ENCODE data around the gene RHOD.

The RHOD gene

DNA sequence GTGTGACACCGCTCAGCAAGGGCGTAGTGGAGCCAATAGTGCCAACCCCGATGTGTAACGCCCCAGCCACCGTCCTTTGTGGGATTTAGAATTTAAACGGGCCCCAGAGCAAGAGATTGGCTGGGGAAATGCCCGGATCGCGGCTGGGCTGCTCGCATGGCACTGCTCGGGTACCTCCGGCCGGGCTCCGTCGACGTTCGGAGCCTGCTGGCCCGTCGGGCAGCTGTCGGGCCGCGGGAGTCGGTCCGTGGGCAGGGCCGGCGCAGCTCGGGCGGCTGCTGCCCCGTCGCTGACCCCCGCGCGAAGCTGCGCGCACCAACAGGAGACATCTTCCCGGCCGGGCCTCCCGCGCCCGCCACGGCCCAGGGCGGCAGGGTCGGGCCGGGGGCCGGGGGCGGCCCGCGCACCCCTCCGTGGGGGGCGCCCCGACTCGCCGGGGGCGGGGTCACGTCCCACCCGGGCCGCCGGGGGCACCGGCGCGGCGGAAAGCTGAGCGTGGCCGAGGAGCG, 61.1 kb downstream of the RHOD start:
- no peak for DNase-seq

DNA sequence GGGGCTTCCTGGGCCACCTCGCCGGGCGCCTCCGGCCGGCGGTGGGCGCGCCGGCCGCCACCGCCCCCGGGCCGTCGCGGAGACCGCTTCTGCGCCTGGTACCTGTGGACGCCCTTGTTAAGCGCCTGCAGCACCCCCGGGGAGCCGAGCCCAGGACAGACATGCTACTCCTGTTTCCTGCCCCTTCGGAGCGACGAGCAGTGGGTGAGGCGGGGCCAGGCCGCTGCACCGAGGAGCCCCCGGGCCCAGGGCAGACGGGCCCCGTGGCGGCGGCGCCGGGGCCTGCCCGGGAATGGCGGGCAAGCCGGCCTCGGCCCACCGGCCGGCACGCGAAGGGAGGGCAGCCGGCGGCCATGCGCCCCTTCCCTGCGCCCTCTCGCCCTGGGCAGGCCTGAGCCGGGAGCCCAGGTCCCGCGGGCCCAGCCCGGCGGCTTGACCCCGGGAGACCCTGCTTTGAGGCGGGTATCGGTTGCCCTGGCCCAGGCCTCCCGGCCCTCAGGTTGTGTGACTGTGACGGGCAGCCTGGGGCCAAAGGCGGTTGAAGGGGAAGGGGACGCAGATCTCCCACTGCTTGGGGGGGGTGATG, 61.6 kb downstream of the RHOD start:
- DNase-seq = no peak

- DNase-seq = peak; percentile 95
Measured at GRCh38 chr11:67118801-67119584, 62.3 kb downstream of the RHOD start, which contains the start of gene KDM2A. Gene KDM2A (plus strand): TSS chr11:67119263. CDS start chr11:67121317, 2,054 bp downstream.

DNA sequence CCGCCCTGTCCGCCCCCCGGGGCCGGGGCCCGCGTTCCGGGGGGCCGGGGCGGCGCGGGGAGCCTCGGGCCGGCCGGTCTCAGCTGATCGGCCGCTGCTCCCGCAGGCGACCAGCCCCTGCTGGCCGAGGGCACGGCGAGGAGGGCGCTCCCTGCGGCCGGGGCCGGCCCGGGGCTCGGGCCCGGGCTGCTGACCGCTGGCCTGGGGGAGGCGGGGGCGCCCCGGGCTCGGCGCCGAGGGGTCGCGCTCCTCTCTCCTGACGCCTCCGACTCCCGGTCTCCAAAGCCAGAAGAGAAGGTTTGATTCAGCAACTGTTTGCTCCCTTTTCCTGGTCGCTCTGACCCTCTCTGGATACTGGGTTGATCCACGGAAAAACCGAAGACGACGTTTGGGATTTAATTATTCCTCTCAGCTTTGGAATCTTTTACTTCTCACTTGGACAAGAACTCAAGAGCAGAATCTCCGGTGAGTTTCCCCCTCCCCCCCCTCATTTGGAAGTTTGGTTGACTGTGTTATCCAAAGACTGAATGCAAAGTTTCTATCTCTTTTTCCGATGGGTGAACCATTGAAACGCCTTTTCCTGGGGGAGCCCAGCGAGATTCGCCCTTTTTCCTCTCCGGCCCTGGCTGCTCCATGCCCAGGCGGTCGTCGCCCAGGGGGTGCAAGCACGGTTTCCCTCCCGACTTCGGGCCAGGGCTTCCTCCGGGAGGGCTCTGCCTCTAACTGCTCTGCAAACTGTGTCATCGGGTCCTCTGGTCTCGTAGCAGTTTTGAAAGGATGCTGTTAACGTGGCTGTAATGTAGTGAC, 63.1 kb downstream of the RHOD start:
- DNase-seq = no peak

- no peak for DNase-seq
Measured at GRCh38 chr11:67120456-67120855, 63.8 kb downstream of the RHOD start.

DNA sequence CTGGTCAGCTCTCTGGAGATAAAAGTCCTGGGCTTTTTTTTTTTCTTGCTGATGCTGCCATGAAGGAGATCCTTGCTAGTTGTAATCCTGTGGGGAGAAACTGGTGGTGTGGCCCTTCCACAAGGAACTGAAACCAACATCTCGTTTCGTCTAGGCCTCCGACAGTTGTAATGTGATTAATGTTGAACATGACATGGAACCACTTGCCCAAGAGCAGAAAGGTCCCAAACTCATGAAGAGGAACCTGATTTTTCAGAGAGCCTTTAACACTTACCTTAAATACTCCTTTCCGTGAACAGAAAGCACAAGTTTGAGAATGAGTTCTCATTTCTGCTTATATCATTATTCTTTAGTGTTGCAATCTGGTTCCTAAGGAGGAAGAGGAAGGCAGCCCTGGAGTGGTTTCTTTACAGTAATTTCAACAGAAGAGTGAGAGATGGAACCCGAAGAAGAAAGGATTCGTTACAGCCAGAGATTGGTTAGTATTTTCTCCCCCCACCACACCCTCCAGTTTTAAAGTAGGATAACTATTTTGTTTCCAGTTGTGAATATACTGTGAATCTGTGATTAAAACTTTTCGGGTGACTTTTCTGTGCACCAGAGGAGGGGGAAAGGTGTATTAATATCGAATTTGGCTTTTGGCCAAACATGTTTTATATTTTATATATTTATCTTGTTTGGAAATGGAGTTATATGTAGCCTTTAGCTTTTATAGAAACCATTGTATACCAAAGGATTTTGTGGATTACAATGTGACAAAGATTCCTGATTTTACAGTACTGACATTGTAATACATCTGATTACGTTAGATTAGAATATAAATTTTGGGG, 64.4 kb downstream of the RHOD start:
- no peak for DNase-seq

Measured in NCI-H226 (cell line).